NCI-H510A (cell line): Measurements from ENCODE around the gene ADAD2.
"Not testable (repeated sequence)": the region's sequence is repeated elsewhere in the genome, so short reads cannot be mapped to it uniquely, and the experiment has no call there.

Experiments used
- DNase-seq: peaks from one replicate; lab custom pipeline; 2025; lab: John Stamatoyannopoulos, UW

Gene ADAD2

GRCh38 chr16:84195201-84196093 is 4.5 kb downstream of the ADAD2 start:
- no peak for DNase-seq

GRCh38 chr16:84196101-84196500 is 5.1 kb downstream of the ADAD2 start:
- DNase-seq = no peak

DNA sequence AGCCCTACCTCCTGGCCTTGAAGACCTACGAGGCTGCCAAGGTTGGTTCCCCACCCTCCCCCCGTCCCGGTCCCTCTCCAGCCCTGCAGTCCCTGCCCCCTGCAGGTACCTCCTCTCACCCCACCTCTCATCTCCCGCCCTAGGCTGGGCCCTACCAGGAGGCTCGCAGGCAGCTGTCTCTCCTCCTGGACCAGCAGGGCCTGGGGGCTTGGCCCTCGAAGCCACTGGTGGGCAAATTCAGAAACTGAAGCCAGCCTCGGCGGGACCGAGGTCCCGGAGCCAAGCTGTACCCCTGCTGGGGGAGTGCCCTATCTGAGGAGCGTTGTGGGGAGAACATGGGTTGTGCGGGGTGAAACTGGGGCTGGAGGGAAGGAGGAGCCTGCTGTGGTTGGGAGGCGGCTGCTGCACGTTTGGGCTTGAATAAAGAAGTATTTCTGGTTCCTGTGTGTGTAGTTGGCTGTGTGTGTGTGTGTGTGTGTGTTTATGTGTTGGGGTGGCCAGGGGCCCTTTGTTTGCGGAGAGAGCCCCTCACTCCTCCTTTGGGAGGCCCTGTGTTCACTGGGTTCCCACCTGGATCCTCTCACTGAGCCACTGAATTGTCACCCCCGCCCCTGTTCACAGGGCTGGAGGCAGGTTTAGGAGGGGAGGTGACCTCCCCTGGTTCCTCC is 5.9 kb downstream of the ADAD2 start:
- no peak for DNase-seq

DNA sequence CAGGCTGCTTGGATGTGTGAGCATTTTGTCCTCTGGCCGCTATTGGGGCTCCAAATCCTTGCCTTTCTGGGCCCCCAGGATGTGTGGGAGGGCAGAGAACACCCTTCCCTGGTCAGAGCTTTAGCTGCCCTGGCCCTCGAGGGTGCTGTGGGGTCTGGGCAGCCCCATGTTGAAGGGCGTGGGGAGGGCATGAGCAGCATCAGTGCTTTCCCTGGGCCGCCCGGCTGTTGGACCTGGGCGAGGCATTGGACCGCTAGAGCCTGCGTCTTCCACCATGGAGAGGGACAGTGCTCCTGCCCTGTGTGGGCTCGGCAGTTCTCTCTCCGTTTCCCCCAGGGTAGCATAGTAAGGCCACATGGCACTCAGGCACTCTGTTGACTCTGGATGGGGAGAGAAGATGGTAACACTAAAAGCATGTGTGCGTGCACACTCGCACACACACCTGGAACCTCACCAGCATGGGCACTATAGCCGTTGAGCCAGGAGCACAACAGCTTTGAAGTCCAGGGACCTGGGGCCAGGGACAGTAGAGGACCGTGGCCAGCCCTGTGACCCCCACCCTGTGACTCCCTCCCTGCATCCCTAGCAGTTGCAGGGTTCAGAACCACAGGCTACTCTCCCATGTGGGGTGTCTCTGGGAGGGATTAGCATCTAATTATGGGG is 6.6 kb downstream of the ADAD2 start:
- DNase-seq = no peak

GRCh38 chr16:84198401-84198800 is 7.4 kb downstream of the ADAD2 start:
- DNase-seq = no peak

GRCh38 chr16:84199097-84199496 is 8.1 kb downstream of the ADAD2 start:
- no peak for DNase-seq

- DNase-seq = no peak
Measured at GRCh38 chr16:84199861-84200260, 8.9 kb downstream of the ADAD2 start.

DNA sequence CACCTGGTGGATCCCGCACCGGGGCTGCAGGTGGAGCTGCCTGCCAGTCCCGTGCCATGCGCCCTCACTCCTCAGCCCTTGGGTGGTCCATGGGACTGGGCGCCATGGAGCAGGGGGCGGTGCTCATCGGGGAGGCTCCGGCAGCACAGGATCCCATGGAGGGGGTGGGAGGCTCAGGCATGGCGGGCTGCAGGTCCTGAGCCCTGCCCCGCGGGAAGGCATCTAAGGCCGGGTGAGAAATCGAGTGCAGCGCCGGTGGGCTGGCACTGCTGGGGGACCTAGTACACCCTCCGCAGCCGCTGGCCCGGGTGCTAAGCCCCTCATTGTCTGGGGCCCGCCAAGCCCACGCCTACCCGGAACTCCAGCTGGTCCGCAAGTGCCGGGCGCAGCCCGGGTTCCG is 13.6 kb downstream of the ADAD2 start:
- not testable (repeated sequence) for DNase-seq

DNA sequence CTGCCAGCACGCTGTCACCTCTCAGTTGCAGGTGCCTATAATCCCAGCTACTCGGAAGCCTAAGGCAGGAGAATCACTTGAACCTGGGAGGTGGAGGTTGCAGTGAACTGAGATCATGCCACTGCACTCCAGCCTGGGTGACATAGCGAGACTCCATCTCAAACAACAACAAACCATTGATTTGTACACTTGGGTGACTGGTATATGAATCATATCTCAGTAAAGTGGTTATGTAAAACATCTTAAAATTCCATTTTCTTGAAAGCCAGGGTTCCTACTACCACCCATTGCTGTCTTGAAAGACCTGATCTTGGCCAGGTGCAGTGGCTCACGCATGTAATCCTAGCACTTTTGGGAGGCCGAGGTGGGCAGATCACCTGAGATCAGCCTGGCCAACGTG is 14.2 kb downstream of the ADAD2 start:
- DNase-seq = not testable (repeated sequence)

DNA sequence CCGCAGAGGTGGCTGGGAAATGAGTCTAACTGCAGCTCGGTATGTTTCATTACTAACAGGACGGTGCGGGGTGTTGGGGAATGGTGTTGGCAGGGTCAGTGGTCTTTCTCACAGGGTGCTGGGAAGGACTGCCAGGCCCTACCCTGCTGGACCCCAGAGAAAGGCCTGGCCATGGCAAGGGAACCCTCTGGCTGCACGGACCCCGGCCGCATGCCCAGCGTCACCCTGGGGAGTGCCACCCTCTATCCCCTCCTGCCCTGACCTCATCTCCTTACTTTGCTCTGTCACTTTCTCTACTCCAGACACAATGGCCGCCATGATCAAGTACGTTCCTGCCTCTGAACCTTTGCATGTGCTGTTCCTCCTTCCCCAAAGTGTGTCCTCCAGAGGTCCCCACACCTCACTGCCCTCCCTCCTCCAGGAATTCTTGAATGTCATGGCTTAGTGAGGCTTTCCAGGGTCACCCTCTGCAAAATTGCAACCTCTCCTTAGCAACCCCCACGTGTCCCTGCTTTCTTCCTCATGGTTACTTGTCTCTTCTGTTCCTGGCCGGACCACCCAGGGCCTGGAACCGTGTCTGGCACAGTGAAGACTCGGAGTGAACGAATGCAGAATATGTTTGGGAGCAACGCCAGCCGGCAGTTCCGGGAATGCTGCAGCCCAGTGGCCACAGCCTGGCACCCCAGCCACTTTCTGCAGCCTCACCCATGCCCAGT is 15.2 kb downstream of the ADAD2 start:
- no peak for DNase-seq

DNA sequence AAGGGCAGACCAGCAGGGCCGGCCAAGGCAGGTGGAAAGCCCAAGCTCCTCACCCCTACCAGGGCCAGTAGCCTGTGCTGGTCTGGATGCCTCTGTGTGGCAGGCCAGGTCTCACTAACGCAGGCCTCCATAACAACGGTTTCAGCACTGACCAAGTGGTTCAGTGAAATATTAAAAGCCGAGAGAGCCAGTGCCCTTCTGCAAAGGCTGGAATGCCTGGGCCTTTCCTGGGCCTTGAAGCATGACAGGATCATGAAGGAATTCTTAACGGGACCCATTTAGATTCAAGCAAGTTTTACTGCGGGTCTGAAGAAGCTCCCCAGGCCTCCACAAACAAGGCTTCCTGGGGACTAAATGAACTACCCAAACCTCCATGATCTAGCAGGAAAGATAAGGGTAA is 16.3 kb downstream of the ADAD2 start:
- DNase-seq = no peak

GRCh38 chr16:84207879-84208278 is 16.9 kb downstream of the ADAD2 start:
- no peak for DNase-seq

DNA sequence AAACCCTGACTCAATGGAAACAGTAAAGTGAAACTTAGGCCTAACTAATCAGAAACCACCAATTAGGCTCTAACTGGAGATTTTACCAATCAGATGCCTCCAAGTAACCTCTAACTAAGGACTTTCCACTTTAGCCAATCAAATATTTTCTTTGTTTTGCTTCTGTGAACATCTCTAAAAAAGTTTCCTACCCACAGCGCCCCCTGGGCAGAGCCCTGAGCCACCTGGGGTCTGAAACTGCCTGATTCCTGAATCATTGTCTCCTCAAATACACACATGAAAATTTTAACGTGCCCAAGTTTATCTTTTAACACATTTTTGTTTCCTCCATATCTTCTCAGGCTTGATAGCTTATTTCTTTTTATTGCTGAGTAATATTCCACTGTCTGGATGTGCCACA is 19.0 kb downstream of the ADAD2 start:
- DNase-seq = no peak

GRCh38 chr16:84212154-84212553 is 21.2 kb downstream of the ADAD2 start:
- no peak for DNase-seq

DNA sequence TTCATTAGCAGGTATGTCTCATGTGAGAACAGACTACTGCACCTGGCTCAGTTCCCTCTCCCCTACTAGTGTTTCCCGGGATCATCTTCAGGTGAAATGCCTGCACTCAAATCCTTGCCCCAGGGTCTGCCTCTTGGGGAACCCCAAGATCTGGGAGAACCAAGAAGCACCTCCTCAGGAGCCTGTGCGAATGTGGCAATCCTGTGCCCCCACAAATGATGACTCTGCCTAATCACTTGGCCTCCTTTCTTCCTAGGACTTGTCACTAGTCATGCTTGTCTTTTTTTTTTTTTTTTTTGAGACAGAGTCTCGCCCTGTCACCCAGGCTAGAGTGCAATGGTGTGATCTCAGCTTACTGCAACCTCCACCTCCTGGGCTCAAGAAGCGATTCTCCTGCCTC is 21.7 kb downstream of the ADAD2 start:
- no peak for DNase-seq

DNA sequence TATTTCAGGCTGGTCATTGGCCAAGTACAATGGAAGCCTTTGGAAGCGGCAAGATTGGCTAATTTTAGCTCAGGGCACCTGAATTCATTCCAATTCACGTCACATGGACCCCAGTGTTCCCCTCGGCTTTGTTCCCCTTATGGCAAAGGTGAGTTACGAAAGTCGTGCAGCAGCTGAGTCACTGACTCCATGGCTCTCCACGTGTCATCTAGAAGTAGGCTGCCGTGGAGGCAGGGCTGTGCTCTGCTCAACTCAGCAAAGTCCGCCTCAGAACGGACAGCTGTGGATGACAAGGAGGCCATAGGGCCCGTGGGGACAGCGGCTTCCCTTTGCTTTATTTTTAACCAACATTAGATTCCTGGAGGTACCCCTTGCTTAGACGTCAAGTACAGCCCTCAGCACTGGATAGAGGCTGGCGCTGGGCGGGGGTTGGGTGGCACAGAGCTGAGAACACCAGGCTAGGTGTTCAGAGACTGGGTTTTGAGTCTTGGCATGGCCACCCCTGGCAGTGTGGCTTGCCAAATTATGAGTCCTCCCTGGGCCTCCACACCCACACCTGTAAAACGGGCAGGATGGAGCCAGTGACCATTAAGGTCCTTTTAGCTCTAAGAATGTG is 23.6 kb downstream of the ADAD2 start:
- DNase-seq = no peak

- DNase-seq = no peak
Measured at GRCh38 chr16:84215531-84215930, 24.6 kb downstream of the ADAD2 start.

GRCh38 chr16:84216144-84216543 is 25.2 kb downstream of the ADAD2 start:
- not testable (repeated sequence) for DNase-seq

- DNase-seq = no peak
Measured at GRCh38 chr16:84218176-84218823, 27.3 kb downstream of the ADAD2 start.

GRCh38 chr16:84218956-84219355 is 28.0 kb downstream of the ADAD2 start:
- DNase-seq = no peak

DNA sequence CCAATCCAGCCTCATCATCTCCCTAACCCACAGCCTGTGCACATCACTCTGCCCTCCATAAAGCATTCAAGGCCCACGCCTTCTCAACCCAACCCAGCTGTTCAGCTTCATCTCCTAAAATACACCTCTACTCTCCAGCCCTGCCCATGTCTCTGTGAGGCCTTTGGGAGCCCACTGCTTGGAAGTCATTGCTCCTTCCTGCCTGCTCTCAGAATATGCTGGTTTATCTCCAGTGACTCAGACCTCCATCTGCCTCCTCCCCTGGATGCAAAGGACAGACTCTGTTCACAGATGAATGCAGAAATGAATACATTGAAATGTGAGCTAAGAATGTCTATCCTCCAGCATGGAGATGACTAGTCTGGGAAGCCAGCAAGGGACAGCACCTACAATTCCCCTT is 29.9 kb downstream of the ADAD2 start:
- no peak for DNase-seq
